GM21786 (cell line): ENCODE data around the gene THSD7B.
"Not testable (repeated sequence)": the region's sequence is repeated elsewhere in the genome, so short reads cannot be mapped to it uniquely, and the experiment has no call there.

Source experiments
- ATAC-seq: cut with Tn5 transposase; IDR thresholded peaks from one replicate; pipeline ENCODE4 v1.9.1; 2021; ENCODE audit not compliant: unreplicated experiment

Gene THSD7B

DNA sequence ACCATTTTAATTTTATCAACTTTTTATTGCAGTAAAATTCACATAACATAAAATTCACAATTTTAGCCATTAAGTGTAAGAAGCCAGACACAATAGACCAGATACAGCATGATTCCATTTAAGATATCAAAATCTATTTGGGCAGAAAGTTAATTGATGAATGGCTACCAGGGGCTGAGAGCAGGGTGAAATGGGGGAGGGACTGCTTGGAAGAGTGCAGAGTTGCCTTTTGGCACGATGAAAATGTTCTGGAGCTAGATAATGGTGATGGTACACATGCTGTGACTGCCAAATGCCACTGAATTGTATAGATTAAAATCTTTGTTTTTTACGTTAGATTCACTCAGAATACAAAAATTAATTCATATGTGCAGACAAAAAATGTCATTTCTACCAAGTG, 909.6 kb downstream of the THSD7B start:
- no peak for ATAC-seq

DNA sequence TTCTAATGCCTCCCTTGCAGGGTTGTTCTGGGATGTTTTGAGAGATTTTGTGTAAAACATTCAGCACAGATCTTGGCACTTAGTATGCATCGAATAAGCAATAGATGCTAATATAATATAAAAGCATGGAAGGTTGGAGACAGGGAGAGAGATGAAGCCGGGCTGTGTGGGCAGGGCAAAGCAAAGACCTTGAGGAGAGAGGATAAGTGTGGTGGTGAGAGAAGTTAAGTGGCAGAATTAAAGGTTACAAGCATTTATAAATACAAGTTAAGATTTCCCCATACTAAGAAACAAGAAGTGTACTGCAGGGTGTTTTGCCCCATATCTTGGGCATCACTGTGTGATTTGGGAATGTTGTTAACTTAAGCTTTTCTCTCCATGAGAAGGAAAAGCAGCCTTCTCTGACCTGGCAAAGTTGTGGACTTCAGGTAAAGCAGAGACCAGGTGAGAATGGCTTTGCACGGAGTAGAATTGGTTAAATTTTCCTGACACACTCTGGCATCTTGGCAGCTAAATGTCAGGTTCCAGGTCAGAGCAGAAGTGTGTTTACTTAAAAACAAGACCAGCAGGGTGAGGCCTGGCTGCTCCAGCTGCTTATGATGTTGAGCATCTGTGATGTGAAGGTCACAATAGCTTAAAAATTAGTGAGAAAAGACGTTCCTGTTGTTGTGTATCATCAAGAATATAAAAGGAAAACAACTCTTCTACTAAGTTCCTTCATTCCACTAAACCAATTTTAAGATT, 910.4 kb downstream of the THSD7B start:
- no peak for ATAC-seq

DNA sequence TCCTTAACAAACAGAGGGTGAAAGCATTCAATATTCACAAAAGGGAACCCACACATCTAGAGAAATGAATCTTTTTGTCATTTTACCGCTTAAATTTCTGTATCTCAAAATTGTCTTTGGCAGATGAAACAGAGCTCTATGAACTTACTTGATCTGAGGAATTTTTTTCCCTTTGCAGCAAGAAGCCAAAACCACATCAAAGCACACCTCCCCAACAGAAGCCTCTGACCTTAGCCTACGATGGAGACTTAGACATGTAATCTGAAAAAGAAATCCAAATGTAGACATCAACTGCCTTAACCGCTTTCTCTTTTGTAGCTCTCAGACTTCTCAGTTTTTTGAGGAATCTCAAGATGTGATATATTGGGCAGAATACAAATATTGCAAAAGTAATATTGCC, 911.0 kb downstream of the THSD7B start:
- no peak for ATAC-seq

DNA sequence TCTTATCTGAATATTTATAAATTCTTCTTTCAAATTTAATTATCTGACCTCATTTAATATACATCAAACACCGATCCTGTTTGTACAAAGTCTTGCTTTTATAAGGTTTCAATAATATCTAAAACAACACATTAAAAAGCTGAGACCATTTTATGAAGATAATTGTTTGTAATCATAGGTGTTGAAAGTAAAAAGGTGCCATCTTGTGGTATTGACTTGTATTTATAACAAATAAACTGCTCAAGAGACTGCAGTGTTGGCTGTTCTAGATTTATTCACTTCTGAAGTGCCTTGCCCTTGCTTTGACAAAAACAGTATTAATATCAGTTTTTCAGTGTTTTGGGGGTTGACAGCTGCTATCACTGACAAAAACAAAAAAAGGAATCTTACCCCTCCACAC, 912.1 kb downstream of the THSD7B start:
- ATAC-seq, result no peak

DNA sequence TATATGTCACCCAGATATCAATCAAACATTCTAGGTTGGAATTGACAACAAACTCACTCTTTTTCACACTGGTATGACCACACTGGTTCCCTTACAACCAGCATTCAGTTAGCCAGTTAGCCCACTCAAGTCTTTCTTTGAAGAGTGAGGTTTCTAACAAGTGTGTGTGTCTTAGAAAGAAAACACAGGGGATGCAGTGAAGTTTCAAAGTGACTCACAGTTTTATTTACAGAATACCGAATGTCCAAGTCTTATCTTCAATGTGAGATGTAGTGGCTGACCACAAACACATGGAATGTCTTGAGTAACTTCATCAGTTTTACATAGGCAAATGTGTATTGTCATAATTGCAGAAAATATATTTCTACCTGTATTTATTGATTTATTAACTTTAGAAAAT, 924.2 kb downstream of the THSD7B start:
- no peak for ATAC-seq

DNA sequence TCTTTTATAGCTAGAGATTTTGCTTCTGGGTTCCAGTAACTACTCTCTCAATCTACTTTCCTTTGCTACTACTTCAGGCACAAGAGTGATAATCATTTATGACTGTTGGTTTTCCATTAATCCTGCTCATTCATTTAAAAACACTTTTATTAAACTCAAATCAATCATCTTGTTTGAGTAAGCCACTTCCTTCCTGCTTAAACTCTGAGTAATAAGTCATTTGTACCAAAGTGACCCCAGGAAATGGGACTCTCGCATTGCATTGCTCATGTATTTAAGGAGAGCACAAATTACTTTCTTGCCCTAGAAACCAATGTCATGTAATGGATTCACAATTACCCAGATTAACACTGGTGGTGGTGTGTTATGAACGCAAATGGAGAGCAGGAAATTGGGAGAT, 928.2 kb downstream of the THSD7B start:
- no peak for ATAC-seq

DNA sequence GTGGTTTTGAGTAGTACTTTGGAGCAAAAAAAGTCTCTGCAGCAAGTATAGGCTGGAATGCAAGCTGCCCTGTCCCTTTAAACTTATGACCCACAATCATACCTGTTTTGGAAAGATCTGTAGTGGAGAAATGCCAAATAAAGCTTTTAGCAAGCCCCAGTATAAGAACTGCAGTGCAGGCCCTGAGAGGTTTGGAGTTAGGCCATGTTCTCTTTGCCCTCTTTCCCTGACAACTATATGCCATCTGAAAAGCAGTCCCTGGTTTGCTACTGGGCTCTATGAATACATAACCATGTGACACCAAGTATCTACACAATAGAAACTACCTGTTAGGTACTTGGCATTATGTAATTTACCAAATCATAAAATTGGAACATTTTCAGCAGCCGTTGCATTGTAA, 931.6 kb downstream of the THSD7B start:
- ATAC-seq, result no peak

DNA sequence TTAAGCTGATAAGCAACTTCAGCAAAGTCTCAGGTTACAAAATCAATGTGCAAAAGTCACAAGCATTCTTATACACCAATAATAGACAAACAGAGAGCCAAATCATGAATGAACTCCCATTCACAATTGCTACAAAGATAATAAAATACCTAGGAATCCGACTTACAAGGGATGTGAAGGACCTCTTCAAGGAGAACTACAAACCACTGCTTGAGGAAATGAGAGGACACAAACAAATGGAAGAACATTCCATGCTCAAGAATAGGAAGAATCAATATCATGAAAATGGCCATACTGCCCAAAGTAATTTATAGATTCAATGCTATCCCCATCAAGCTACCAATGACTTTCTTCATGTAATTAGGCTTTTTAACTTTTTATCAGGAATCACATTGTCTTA, 934.9 kb downstream of the THSD7B start:
- not testable (repeated sequence) for ATAC-seq

DNA sequence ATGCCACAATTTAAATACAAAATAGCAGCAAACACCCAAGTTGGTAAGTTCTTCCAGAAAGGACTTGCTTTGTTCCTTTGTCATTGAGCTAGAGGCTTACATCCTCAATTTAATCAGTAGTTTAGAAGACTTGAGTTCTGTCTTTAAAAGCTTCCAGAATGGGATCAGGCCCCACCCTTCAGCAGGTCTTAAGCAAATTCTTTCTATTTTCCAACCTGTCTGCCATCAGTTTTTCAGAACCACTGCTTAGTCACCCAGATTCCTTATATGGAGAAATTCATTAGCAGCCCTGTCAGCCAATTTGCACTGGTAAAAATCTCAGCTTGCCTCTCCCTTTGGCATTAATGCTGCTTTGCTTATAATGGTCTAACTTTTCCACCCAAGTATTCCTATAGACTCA, 935.3 kb downstream of the THSD7B start:
- ATAC-seq, result no peak

DNA sequence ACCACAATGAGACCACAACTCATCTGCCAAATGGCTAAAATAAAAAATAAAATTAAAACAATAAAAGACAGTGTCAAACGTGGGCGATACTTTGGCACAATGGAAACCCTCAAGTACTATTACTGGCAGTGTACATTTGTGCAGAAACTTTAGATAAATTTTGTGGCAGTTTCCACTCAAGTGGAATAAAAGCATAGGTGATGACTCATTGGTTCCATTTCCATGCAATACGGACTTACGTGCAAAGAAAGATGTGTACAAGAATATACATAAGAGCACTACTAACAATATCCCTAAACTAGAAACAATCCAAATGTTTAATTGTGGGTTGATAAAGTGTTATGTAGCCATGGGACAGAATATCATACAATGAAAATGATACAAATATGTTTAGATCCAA, 940.0 kb downstream of the THSD7B start:
- no peak for ATAC-seq

DNA sequence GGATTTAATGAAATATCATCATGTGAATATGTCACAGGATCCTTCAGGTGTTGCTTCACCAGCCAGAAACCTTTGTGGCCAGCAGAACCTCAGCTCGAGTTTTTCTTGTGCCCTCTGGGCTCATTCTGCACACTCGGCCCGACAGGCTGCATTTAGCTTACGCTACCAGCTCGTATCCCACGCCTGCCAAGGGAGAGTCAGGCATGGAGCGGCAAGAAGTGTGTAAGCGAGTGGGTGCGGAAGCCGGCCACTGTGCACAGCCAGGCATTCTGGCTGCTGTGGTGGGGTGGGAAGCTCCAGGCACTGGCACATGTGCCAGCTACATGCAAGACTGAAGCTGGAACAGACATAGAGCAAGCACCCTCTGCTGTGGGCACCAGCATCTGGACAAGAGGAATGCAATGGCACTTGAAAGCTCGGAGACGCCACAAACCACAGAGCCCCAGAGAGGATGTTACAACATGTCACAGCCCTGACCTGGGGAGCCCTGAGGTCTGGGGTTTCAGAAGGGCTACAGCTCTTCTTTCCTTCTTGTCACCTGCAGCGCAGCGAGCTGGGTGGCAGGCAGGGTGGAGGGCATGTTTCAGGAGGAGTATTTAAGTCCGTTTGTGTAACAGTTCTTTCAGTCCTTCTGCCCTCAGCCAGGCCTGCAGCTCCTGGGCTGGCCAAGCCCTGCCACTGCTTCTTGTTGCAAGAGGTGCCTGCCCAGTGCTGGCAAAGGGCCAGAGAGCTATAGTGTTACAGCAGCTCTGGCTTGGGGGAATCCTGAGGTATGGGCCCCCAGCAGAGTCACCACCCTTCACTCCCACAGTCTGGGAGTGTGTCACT, 941.7 kb downstream of the THSD7B start:
- ATAC-seq, result no peak

DNA sequence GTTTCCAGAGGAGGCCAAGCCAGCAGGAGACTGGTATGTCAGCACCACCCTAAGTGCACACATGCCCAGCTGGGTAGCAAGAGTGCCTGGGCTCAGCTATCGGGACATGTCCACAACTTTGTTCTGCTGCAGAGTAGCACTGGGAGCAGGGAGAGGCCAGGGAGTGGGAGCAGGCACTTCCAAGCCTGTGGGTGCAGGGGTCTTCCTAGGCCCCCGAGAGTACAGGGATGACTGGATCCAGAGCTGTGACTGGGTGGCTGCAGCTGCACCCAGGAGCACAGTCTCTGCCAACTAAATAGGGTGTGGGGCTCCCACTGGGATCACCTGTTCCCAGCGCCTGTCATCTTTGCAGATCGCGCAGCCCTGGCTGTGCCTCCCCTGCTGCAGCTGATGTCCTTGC, 943.0 kb downstream of the THSD7B start:
- ATAC-seq, result no peak

DNA sequence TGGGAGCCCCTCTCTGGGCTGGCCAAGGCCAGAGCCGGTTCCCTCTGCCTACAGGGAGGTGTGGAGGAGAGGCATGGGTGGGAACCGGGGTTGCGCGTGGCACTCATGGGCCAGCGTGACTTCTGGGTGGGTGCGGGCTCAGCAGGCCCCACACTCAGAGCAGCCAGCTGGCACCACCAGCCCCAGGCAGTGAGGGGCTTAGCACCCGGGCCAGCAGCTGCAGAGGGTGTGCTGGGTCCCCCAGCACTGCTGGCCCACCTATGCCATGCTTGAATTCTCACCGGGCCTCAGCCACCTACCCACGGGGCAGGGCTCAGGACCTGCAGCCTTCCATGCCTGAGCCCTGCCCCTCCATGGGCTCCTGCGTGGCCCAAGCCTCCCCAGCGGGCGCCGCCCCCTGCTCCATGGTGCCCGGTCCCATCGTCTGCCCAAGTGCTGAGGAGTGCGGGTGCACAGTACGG, 950.4 kb downstream of the THSD7B start:
- ATAC-seq, result no peak

DNA sequence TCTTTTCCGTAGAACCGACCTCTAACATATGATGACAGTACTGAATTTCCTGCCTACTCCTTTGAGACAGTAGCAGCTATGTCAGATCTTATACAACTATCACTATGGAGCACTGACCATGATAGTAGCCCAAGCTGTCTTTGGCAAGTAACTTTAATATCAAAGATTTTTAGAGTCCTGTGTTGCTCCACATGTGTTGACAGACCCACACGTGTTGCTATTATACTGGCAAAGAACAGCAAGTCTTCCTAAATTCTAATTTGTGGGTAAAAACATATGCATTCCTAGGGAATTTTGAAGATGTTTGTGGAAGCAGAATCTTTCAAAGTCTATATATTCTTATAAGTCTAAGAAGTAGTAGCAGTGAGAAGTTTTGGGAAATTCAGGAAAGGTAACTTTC, 953.4 kb downstream of the THSD7B start:
- no peak for ATAC-seq

DNA sequence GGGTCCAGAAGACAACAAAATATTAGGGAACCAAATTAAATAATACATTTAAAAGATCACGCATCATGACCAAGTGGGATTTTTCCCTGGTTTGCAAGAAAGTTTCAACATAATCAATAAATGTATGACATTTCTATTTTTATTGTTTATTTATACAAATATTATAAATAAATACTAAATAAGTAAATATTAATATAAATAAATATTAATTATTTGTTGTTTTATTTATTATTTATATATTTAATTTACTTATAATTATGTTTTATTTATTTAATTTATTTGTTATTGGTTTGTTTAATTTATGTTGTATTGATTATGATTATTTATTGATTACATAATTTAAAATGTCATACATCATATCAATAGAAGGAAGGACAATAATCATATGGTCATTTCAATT, 956.4 kb downstream of the THSD7B start:
- no peak for ATAC-seq

DNA sequence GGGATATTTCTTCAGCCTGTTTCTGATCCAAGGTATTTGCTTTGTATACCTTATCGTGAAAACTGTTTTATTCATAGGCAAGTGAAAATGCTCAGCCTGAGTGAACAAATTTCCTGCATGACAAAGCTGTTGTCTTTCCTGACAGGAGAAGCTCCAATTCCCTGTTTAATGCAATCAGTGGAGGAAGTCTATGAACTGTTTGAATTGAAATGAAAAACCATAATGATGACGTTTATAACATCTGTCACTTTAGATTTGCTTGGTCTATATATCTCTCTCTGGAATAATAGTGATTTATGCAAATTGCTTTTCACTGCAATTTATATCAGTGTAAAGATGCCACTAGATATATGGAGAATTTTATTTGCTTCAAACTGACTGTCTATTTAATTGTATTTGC, 959.6 kb downstream of the THSD7B start:
- ATAC-seq, result no peak
